Fibroblast of the conjunctiva (primary cell): Measurements from ENCODE around the gene NAV1.

Source experiments
- DNase-seq: peaks from one replicate; pipeline ENCODE4 v3.0.0-alpha.2; 2010; ENCODE audit warnings: low read depth

NAV1 gene

GRCh38 chr1:201551096-201551495, 12.2 kb downstream of the NAV1 start:
- DNase-seq, result no peak

- no peak for DNase-seq
Measured at GRCh38 chr1:201551877-201552731, 13.2 kb downstream of the NAV1 start.

GRCh38 chr1:201552941-201553351, 14.0 kb downstream of the NAV1 start:
- DNase-seq, result no peak

- no peak for DNase-seq
Measured at GRCh38 chr1:201553496-201554189, 14.7 kb downstream of the NAV1 start.

- no peak for DNase-seq
Measured at GRCh38 chr1:201554190-201554600, 15.3 kb downstream of the NAV1 start.

- DNase-seq, result no peak
Measured at GRCh38 chr1:201554789-201555592, 16.1 kb downstream of the NAV1 start.

- no peak for DNase-seq
Measured at GRCh38 chr1:201555593-201555945, 16.6 kb downstream of the NAV1 start.

GRCh38 chr1:201556841-201557571, 18.1 kb downstream of the NAV1 start:
- DNase-seq, result no peak

GRCh38 chr1:201557572-201557958, 18.6 kb downstream of the NAV1 start:
- DNase-seq, result no peak

- DNase-seq, result peak; percentile 76
Measured at GRCh38 chr1:201559679-201560162, 20.8 kb downstream of the NAV1 start.

GRCh38 chr1:201560328-201561194, 21.6 kb downstream of the NAV1 start:
- no peak for DNase-seq

- no peak for DNase-seq
Measured at GRCh38 chr1:201561195-201561564, 22.3 kb downstream of the NAV1 start.

- DNase-seq, result no peak
Measured at GRCh38 chr1:201561601-201562000, 22.7 kb downstream of the NAV1 start.

- DNase-seq, result peak; percentile 89
Measured at GRCh38 chr1:201562257-201562656, 23.3 kb downstream of the NAV1 start.

- peak; percentile 71 for DNase-seq
Measured at GRCh38 chr1:201562659-201563405, 23.9 kb downstream of the NAV1 start.

- DNase-seq, result no peak
Measured at GRCh38 chr1:201563406-201563780, 24.5 kb downstream of the NAV1 start.

- no peak for DNase-seq
Measured at GRCh38 chr1:201563941-201564340, 25.0 kb downstream of the NAV1 start.

- DNase-seq, result no peak
Measured at GRCh38 chr1:201565024-201565730, 26.2 kb downstream of the NAV1 start.

GRCh38 chr1:201565771-201566528, 27.0 kb downstream of the NAV1 start:
- no peak for DNase-seq
